Measurements from ENCODE around the gene ABCC3.
A peak's percentile ranks its signal among the peaks of the same experiment; 100 is the strongest.

Gene ABCC3

GRCh38 chr17:50645748-50646682 lies 11.3 kb downstream of the ABCC3 start:
- DNase-seq (ENCODE audit: low read depth): no peak

GRCh38 chr17:50647187-50647586 lies 12.5 kb downstream of the ABCC3 start:
- DNase-seq (ENCODE audit: low read depth): no peak

GRCh38 chr17:50649042-50649908 lies 14.6 kb downstream of the ABCC3 start:
- no peak for DNase-seq (ENCODE audit: low read depth)

- no peak for DNase-seq (ENCODE audit: low read depth)
Observed at GRCh38 chr17:50651661-50652060, 17.0 kb downstream of the ABCC3 start.

- DNase-seq (ENCODE audit: low read depth): no peak
Observed at GRCh38 chr17:50653738-50654137, 19.1 kb downstream of the ABCC3 start.

GRCh38 chr17:50656509-50656908 lies 21.8 kb downstream of the ABCC3 start:
- DNase-seq (ENCODE audit: low read depth): no peak

- DNase-seq (ENCODE audit: low read depth): no peak
Observed at GRCh38 chr17:50657054-50657453, 22.4 kb downstream of the ABCC3 start.

GRCh38 chr17:50657627-50658026 lies 22.9 kb downstream of the ABCC3 start:
- no peak for DNase-seq (ENCODE audit: low read depth)

- DNase-seq (ENCODE audit: low read depth): no peak
Observed at GRCh38 chr17:50658616-50659015, 23.9 kb downstream of the ABCC3 start.

GRCh38 chr17:50659179-50659578 lies 24.5 kb downstream of the ABCC3 start:
- no peak for DNase-seq (ENCODE audit: low read depth)

GRCh38 chr17:50660042-50660886 lies 25.6 kb downstream of the ABCC3 start:
- no peak for DNase-seq (ENCODE audit: low read depth)

- no peak for DNase-seq (ENCODE audit: low read depth)
Observed at GRCh38 chr17:50660887-50661345, 26.2 kb downstream of the ABCC3 start.

GRCh38 chr17:50661348-50661747 lies 26.7 kb downstream of the ABCC3 start:
- no peak for DNase-seq (ENCODE audit: low read depth)

- peak; percentile 78 for DNase-seq (ENCODE audit: low read depth)
Observed at GRCh38 chr17:50661795-50662391, 27.2 kb downstream of the ABCC3 start.

- DNase-seq (ENCODE audit: low read depth): no peak
Observed at GRCh38 chr17:50662632-50663225, 28.0 kb downstream of the ABCC3 start.

- DNase-seq (ENCODE audit: low read depth): no peak
Observed at GRCh38 chr17:50663812-50664374, 29.2 kb downstream of the ABCC3 start.

GRCh38 chr17:50664788-50665458 lies 30.2 kb downstream of the ABCC3 start:
- DNase-seq (ENCODE audit: low read depth): no peak

GRCh38 chr17:50665838-50666237 lies 31.2 kb downstream of the ABCC3 start:
- no peak for DNase-seq (ENCODE audit: low read depth)

GRCh38 chr17:50666316-50666715 lies 31.6 kb downstream of the ABCC3 start:
- DNase-seq (ENCODE audit: low read depth): no peak
